Activated B cell treated with CpG ODN at 0.5 μM for 24 hours (primary cell): ENCODE measurements around the gene ENHO. TPM values are rescaled to one million over a fixed set of nuclear protein-coding genes. Genes with fewer than 3 reads are reported as not detected.

Experiments
- ATAC-seq: fragments of 200-7000 bp; cut with Tn5 transposase; one replicate; pipeline ENCODE4 v1.10.0; 2021; ENCODE audit warnings: low read depth, mild to moderate bottlenecking, moderate library complexity
- CTCF ChIA-PET: fragments of 350-600 bp; sonication (Branson Sonifier 250); formaldehyde crosslinking; loops from one replicate; lab custom pipeline; 2021; ENCODE audit warnings: antibody characterized with exemption; lab: Charles Lee
- POLR2A ChIA-PET: fragments of 350-600 bp; sonication (Branson Sonifier 250); formaldehyde crosslinking; loops from one replicate; lab custom pipeline; 2021; ENCODE audit warnings: antibody characterized with exemption; lab: Charles Lee
- DNase-seq: peaks from one replicate; pipeline ENCODE4 v3.0.0; 2022
- H3K27ac Mint-ChIP-seq: one replicate; pipeline ENCODE4 v1.8.0; 2020; ENCODE audit warnings: mixed read lengths
- H3K27me3 Mint-ChIP-seq: one replicate; pipeline ENCODE4 v1.8.0; 2021; ENCODE audit warnings: mixed read lengths
- H3K36me3 Mint-ChIP-seq: one replicate; pipeline ENCODE4 v1.8.0; 2021; ENCODE audit warnings: low read depth, mixed read lengths
- H3K4me1 Mint-ChIP-seq: one replicate; pipeline ENCODE4 v1.8.0; 2021; ENCODE audit warnings: mixed read lengths
- H3K4me3 Mint-ChIP-seq: one replicate; pipeline ENCODE4 v1.8.0; 2020; ENCODE audit warnings: mild to moderate bottlenecking, mixed read lengths
- H3K9me3 Mint-ChIP-seq: one replicate; pipeline ENCODE4 v1.8.0; 2020; ENCODE audit warnings: mixed read lengths
- intact Hi-C: fragments of 100-400 bp; cut with micrococcal nuclease; formaldehyde crosslinking; loops from one replicate; pipeline ENCODE4 v1.15.1; 2024
- total RNA-seq: library from RNA; stranded (reverse); gene quantifications from 2 replicates; pipeline ENCODE4 v1.2.3, GENCODE V29; 2022
- TF ChIP-seq, protein P1 (sequence below): fragments of 200-600 bp; IDR thresholded peaks from one replicate; pipeline ENCODE4 v1.8.0; 2022; ENCODE audit warnings: antibody characterized with exemption, mild to moderate bottlenecking

Gene ENHO
- total RNA-seq, 1 donor from 2014 or later, result not detected

DNA sequence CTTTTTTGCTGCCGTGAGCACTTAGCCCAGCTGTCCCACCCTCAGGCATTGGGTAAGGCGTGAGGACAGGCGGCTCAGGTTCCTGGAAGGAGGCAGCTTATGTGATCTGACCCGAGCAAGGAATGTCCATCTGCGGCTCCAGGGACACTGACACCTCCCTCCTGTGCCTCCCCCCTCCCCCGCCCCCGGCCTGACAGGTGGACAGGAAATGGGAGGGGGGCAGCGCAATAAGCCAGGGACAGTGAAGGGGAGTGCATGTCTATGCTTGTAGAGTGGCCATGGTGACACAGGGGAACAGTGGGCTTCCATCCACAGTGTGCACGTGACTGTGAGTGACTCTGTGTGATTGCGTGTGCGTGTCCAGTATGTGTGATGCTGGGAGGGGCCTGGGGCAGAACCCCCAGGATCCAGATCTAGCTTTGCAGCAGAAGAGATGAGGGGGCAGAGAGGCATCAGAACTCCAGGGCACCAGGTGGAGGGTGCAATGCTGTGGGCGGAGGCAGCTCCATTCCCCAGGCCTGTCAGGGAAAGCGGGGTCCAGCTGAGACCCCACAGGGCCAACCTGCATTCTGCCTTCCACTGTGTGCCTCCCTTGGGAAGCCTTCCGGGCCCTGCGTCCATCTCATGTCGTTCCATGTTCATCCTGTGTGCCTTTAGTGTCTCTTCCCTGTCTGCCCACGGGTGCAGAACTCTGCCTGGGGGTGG is 36.3 kb upstream of the ENHO start:
- intact Hi-C loops, result no loop called here
- Mint-ChIP-seq H3K27me3 (peaks cover 55% of the 10 kb centered on the region), H3K36me3 (no peaks in the 10 kb centered on the region), H3K27ac (no peak overlapping the region), H3K4me1 (no peaks in the 10 kb centered on the region), H3K4me3 (no peak overlapping the region), H3K9me3 (no peaks in the 10 kb centered on the region)
- ATAC-seq (no peak), DNase-seq (no peak)
- POLR2A ChIA-PET, result no interaction called here
- TF ChIP-seq, protein P1, sequence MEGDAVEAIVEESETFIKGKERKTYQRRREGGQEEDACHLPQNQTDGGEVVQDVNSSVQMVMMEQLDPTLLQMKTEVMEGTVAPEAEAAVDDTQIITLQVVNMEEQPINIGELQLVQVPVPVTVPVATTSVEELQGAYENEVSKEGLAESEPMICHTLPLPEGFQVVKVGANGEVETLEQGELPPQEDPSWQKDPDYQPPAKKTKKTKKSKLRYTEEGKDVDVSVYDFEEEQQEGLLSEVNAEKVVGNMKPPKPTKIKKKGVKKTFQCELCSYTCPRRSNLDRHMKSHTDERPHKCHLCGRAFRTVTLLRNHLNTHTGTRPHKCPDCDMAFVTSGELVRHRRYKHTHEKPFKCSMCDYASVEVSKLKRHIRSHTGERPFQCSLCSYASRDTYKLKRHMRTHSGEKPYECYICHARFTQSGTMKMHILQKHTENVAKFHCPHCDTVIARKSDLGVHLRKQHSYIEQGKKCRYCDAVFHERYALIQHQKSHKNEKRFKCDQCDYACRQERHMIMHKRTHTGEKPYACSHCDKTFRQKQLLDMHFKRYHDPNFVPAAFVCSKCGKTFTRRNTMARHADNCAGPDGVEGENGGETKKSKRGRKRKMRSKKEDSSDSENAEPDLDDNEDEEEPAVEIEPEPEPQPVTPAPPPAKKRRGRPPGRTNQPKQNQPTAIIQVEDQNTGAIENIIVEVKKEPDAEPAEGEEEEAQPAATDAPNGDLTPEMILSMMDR, result no peak
- CTCF ChIA-PET, result no interaction called here

DNA sequence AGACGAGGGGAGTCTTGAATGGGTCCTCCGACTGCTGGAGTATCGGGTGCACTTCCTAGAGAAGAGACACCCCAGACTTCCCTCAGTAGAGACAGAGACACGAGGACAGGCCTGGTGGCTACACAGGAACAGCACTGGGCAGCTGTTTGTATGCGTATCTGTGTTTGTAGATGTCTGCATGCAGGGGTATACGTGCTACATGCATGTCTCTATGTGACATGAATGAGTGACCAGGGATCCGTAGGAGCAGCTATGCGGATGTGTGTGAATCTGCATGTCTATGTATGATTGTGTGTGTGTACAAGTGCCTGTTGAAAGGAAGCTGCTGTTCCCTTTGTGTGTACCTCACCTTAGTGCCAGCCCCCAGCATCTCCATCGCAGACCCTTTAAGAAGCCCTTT is 35.6 kb upstream of the ENHO start:
- peaks cover 52% of the 10 kb centered on the region for H3K27me3 Mint-ChIP-seq
- TF ChIP-seq, protein P1, result no peak
- intact Hi-C loops, result no loop called here
- CTCF ChIA-PET, result no interaction called here
- no peaks in the 10 kb centered on the region for H3K4me1 Mint-ChIP-seq
- POLR2A ChIA-PET, result no interaction called here
- no peak overlapping the region for H3K27ac Mint-ChIP-seq
- H3K4me3 Mint-ChIP-seq, result no peak overlapping the region
- ATAC-seq, result no peak
- H3K9me3 Mint-ChIP-seq, result no peaks in the 10 kb centered on the region
- no peaks in the 10 kb centered on the region for H3K36me3 Mint-ChIP-seq
- DNase-seq, result no peak

DNA sequence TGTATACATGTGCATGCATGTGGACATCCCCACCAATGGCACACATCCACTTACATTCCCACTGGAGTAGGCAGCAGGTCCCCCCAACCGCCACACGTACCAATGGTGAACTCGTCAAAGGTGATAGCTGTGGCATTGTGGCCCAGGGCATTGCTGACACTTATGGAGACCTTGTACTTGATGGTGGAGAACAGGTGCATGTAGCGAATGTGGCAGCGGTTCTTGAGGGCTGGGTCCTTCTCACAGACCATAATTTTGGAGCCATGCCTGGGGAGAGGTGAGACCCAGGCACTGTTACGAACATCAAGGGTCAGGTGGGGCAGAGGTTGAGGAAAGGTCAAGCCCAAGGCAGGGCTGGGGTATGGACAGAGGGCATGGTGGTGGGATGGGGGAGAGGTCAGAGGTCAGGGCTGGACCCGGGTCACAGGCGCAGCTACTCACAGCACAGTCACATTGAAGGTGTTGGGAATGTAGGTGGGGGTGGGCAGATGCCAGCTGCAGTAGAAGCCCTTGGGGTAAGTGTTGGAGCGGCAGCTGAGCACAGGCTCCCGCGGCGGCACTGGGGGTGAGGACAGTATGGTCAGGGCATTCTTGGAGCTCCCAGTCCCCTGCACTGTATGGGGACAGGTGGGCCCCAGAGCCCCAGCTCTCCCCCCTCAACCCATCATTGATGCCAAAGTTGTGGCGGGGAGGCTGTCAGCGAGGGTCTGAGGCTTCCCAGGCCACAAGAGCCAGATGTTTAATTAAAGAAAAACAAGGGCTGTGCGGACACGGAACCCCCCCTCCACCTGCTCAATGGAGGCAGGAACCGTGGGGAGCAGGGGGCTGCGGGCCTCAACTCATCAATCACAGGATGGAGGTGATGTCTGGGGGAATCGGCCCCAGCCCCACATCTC is 34.9 kb upstream of the ENHO start:
- POLR2A ChIA-PET, result no interaction called here
- intact Hi-C loops, result no loop called here
- CTCF ChIA-PET, result no interaction called here
- no peaks in the 10 kb centered on the region for H3K36me3 Mint-ChIP-seq
- TF ChIP-seq, protein P1, result no peak
- H3K4me3 Mint-ChIP-seq, result no peak overlapping the region
- DNase-seq (no peak), ATAC-seq (no peak)
- peaks cover 52% of the 10 kb centered on the region for H3K27me3 Mint-ChIP-seq
- H3K27ac Mint-ChIP-seq, result no peak overlapping the region
- H3K9me3 Mint-ChIP-seq, result no peaks in the 10 kb centered on the region
- no peaks in the 10 kb centered on the region for H3K4me1 Mint-ChIP-seq

DNA sequence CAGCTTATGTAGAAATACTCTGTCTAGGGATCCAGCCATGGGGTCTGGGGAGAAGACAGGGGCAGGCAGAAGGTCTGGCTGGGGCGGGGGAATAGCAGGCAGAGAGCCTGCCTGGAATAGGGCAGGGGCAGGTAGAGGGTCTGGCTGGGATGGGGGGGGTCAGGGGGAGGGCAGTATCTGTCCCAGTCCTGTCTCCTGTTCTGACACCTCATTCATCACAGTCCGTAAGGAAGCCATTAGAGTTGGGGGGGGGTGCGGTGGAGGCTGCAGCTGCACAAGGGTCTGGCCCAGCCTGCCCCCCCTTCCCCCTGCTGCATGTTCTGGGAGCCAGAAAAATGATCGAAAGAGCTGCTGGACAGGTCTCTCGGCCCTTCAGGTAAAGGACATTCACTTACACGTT is 34.2 kb upstream of the ENHO start:
- intact Hi-C loops, result no loop called here
- H3K27ac Mint-ChIP-seq, result no peak overlapping the region
- no peaks in the 10 kb centered on the region for H3K36me3 Mint-ChIP-seq
- H3K4me1 Mint-ChIP-seq, result no peaks in the 10 kb centered on the region
- ChIA-PET POLR2A (no interaction called here), CTCF (no interaction called here)
- no peak for ATAC-seq
- peaks cover 55% of the 10 kb centered on the region for H3K27me3 Mint-ChIP-seq
- no peak overlapping the region for H3K4me3 Mint-ChIP-seq
- no peak for DNase-seq
- TF ChIP-seq, protein P1, result no peak
- H3K9me3 Mint-ChIP-seq, result no peaks in the 10 kb centered on the region

DNA sequence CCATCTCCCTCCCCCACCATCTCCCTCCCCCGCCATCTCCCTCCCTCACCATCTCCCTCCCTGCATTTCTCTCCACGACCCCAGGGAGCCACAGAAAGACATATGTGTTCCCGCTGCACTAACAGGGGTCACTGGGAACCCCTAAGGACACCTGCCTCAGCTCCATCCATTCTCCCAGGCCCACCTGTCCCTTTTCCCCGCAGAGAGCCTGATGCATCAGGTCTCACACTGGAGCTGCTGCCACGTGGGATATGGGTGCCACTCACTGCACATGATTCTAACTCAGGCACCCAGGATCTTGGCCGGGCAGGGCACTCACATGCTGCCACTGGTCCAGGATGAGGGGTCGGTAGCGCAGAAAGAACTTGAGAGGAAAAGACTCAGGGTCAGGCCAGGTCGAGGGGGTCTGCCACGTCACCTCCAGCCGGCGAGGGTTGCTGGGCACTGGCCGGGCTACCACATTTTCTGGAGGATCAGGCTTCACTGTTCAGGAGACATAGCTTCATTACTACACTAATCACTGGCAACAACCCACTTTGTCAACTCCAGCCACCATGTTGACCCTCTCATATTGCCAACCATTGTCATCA is 33.2 kb upstream of the ENHO start:
- H3K4me3 Mint-ChIP-seq, result no peak overlapping the region
- no peak overlapping the region for H3K27ac Mint-ChIP-seq
- TF ChIP-seq, protein P1, result no peak
- ATAC-seq (no peak), DNase-seq (no peak)
- ChIA-PET POLR2A (no interaction called here), CTCF (interaction anchor here (1.2 kb wide), 1 partner anchor 55 kb away, joined by 3 read pairs; no protein-coding TSS in a partner anchor)
- H3K9me3 Mint-ChIP-seq, result no peaks in the 10 kb centered on the region
- no peaks in the 10 kb centered on the region for H3K4me1 Mint-ChIP-seq
- H3K36me3 Mint-ChIP-seq, result no peaks in the 10 kb centered on the region
- intact Hi-C loops, result no loop called here
- H3K27me3 Mint-ChIP-seq, result peaks cover 56% of the 10 kb centered on the region
